Activated naive CD4-positive, alpha-beta T cell treated with anti-CD3 and anti-CD28 coated beads, Interleukin-2, amount 10 ng/mL, durations not matched to agents 7 days and 5 days (primary cell): Measurements from ENCODE around the gene SNX14.
"Not testable (repeated sequence)": the region's sequence is repeated elsewhere in the genome, so short reads cannot be mapped to it uniquely, and the experiment has no call there.

Experiments used
- CTCF ChIA-PET: fragments of 350-600 bp; sonication (Branson Sonifier 250); formaldehyde crosslinking; loops from one replicate; lab custom pipeline; 2021; ENCODE audit warnings: antibody characterized with exemption; lab: Charles Lee
- DNase-seq: peaks from one replicate; pipeline ENCODE4 v3.0.0-alpha.2; 2020
- H3K27ac Mint-ChIP-seq: one replicate; pipeline ENCODE4 v1.8.0; 2021; ENCODE audit warnings: mild to moderate bottlenecking, moderate library complexity, mixed read lengths
- H3K27me3 Mint-ChIP-seq: one replicate; pipeline ENCODE4 v1.8.0; 2021; ENCODE audit warnings: mild to moderate bottlenecking, mixed read lengths
- H3K36me3 Mint-ChIP-seq: one replicate; pipeline ENCODE4 v1.8.0; 2021; ENCODE audit warnings: mixed read lengths
- H3K4me1 Mint-ChIP-seq: one replicate; pipeline ENCODE4 v1.8.0; 2021; ENCODE audit warnings: mixed read lengths
- H3K4me3 Mint-ChIP-seq: one replicate; pipeline ENCODE4 v1.8.0; 2021; ENCODE audit warnings: mild to moderate bottlenecking, moderate library complexity, mixed read lengths
- H3K9me3 Mint-ChIP-seq: one replicate; pipeline ENCODE4 v1.8.0; 2021; ENCODE audit warnings: mixed read lengths

Gene SNX14

DNA sequence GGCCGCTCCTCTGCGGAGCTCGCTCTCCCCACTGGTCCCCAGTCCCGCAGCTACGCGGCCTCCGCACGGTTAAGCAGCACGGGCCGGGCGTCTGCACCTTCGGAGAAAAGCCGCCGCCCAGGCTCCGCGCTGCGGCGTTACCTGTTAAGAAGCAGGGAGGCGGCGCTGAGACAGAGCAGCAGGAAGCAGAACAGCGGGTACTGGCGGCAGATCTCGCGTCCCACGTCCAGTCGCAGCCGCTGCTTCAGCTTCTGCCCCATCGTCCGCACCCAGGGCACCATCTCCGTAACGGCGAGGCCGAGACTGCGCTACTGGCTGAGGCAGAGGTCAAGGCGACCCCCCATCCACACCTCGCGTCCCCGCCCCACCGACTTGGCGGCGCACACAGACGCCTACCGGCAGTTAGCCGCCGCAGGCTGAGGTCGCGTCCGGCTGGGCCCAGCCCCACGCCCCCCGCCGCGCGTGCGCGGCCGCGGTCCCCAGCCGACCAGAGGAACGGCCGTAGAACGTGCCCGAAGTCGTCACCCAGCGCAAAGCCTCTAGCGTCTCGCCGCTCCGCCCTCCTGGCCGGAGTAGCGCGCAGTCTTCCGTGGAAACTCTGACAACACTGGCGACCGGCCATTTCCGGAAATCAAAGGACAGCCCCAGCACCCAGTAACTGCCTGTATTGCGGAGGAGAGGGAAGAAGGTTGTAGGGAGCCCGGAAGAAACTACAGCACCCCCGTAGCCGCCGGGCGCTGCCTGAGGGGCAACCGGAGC is at the start of gene SNX14:
Gene SNX14 (minus strand): TSS at position 421 of the 759 bp plus-strand sequence. CDS start 140 bp downstream, at position 281.
- CTCF ChIA-PET = interaction anchor here (1.2 to 1.8 kb wide), 2 partner anchors 85 to 137 kb away, joined by 3 to 4 read pairs; no protein-coding TSS in a partner anchor
- Mint-ChIP-seq H3K4me3 (peak within 1 kb of the TSS; percentile 94), H3K9me3 (no peaks in the 10 kb centered on the region), H3K36me3 (peaks cover 21% of the 10 kb centered on the region), H3K27me3 (peaks cover 13% of the 10 kb centered on the region), H3K27ac (peak within 1 kb of the TSS; percentile 90), H3K4me1 (peaks cover 30% of the 10 kb centered on the region)
- DNase-seq = peak; percentile 83

- peak within 1 kb of the TSS; percentile 89 for H3K4me3 Mint-ChIP-seq
- DNase-seq = peak; percentile 98
- H3K27me3 Mint-ChIP-seq = peaks cover 9% of the 10 kb centered on the region
- peaks cover 46% of the 10 kb centered on the region for H3K4me1 Mint-ChIP-seq
- H3K9me3 Mint-ChIP-seq = no peaks in the 10 kb centered on the region
- peaks cover 43% of the 10 kb centered on the region for H3K36me3 Mint-ChIP-seq
- peak within 1 kb of the TSS; percentile 100 for H3K27ac Mint-ChIP-seq
- CTCF ChIA-PET = interaction anchor here (4.0 kb wide), 1 partner anchor 35 kb away, joined by 21 read pairs; no protein-coding TSS in a partner anchor
Measured at GRCh38 chr6:85642774-85643536, 49.3 kb upstream of the SNX14 start, which contains the start of gene SYNCRIP. Gene SYNCRIP, minus strand, starts transcription at chr6:85642886. Its CDS starts 1,447 bp downstream, at chr6:85641439.

- peak; percentile 73 for DNase-seq
- CTCF ChIA-PET = interaction anchor here (4.0 kb wide), 1 partner anchor 36 kb away, joined by 21 read pairs; no protein-coding TSS in a partner anchor
- Mint-ChIP-seq H3K27me3 (peaks cover 9% of the 10 kb centered on the region), H3K4me1 (peaks cover 54% of the 10 kb centered on the region), H3K9me3 (no peaks in the 10 kb centered on the region), H3K4me3 (peak overlapping the region; percentile 89), H3K36me3 (peaks cover 51% of the 10 kb centered on the region), H3K27ac (peak overlapping the region; percentile 100)
Measured at GRCh38 chr6:85641897-85642773, 48.5 kb upstream of the SNX14 start.

DNA sequence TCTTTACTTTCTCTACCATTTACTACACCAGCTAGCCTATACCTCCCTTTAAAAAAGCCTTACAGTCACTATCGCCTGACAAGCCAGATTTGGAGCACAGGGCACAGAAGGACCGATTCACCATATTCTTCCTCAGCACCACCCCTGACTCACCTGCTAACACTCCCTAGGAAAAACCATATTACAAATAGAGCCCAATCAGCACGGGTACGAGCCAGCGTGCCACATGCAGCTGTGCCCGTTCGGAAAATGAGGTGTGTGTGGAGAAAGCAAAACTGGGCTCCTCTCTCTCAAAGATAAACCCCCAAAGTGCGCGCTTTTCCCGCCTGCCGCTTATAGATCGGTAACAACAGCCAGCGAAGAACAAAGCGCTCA is 47.9 kb upstream of the SNX14 start:
- Mint-ChIP-seq H3K4me3 (peak overlapping the region; percentile 89), H3K36me3 (peaks cover 56% of the 10 kb centered on the region), H3K4me1 (peaks cover 58% of the 10 kb centered on the region), H3K27me3 (peaks cover 9% of the 10 kb centered on the region), H3K27ac (peak overlapping the region; percentile 100), H3K9me3 (no peaks in the 10 kb centered on the region)
- CTCF ChIA-PET = interaction anchor here (4.0 kb wide), 1 partner anchor 37 kb away, joined by 21 read pairs; no protein-coding TSS in a partner anchor
- DNase-seq = no peak

DNA sequence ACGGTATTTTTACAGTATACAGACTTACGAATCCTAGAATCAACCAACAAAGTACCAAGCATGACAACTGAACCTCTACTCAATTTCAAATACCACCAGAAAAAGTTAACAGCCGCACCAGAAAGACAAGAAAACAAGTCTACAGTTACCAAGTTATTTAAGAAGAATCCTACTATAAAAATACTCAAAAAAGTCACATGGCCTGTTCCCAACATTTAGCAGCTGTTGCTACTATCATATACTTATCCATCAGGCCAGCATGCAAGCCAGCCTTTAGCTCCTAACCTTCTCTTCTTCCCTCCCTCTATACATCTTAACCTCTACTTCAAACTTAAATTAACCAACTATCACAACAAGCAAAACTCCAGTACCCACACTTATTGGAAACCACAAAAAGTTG is 47.2 kb upstream of the SNX14 start:
- DNase-seq = no peak
- CTCF ChIA-PET = interaction anchor here (1.2 to 4.0 kb wide), 2 partner anchors 35 to 37 kb away, joined by 5 to 21 read pairs; no protein-coding TSS in a partner anchor
- Mint-ChIP-seq H3K4me1 (peaks cover 60% of the 10 kb centered on the region), H3K9me3 (no peaks in the 10 kb centered on the region), H3K36me3 (peaks cover 59% of the 10 kb centered on the region), H3K27me3 (peaks cover 9% of the 10 kb centered on the region), H3K27ac (peak overlapping the region; percentile 57), H3K4me3 (peak overlapping the region; percentile 89)

GRCh38 chr6:85637579-85637978 is 43.9 kb upstream of the SNX14 start:
- Mint-ChIP-seq H3K4me3 (no peak overlapping the region), H3K9me3 (no peaks in the 10 kb centered on the region), H3K27ac (peak overlapping the region; percentile 12), H3K4me1 (peaks cover 54% of the 10 kb centered on the region), H3K27me3 (peaks cover 4% of the 10 kb centered on the region), H3K36me3 (peaks cover 76% of the 10 kb centered on the region)
- CTCF ChIA-PET = no interaction called here
- no peak for DNase-seq

DNA sequence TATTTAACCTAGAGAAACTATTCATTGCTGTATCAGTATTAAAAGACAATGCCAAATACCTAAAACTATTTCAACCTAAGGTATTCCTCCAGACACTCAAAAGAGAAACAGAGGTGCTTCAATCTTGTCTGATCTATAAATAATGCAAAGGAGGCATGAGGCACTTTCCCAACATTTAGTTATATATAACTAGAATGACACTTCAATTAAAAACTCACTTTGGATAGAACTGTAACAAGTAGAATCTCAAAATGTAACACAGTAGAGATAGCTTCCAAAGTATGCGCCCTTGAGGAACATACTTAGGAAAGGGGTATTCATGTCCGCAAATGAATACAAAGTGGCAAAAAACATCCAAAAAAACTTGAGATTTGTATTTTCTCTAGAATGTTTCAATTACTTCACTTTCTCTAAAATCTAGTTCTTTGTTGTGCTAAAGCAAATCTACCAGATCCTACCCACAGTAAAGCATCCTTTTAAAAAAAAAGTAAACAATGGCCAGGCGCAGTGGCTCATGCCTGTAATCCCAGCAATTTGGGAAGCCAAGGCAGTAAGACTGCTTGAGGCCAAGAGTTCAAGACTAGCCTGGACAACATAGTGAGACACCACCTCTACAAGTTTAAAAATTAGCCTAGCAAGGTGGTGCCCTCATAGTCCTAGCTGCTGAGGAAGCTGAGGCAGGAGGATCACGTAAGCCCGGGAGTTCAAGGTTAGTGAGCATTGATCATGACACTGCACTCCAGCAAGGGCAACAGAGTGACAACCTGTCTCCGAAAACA is 38.7 kb upstream of the SNX14 start:
- Mint-ChIP-seq H3K36me3 (peaks cover 70% of the 10 kb centered on the region), H3K27me3 (no peaks in the 10 kb centered on the region), H3K4me1 (peaks cover 34% of the 10 kb centered on the region), H3K9me3 (no peaks in the 10 kb centered on the region), H3K4me3 (no peak overlapping the region), H3K27ac (no peak overlapping the region)
- DNase-seq = no peak
- CTCF ChIA-PET = no interaction called here

- peaks cover 30% of the 10 kb centered on the region for H3K4me1 Mint-ChIP-seq
- H3K27me3 Mint-ChIP-seq, H3K4me3 Mint-ChIP-seq, CTCF ChIA-PET, DNase-seq, H3K9me3 Mint-ChIP-seq: not testable (repeated sequence)
- peaks cover 69% of the 10 kb centered on the region for H3K36me3 Mint-ChIP-seq
- peak overlapping the region; percentile 28 for H3K27ac Mint-ChIP-seq
Measured at GRCh38 chr6:85631117-85631516, 37.5 kb upstream of the SNX14 start.

GRCh38 chr6:85628353-85628752 is 34.7 kb upstream of the SNX14 start:
- CTCF ChIA-PET = interaction anchor here (0.9 kb wide), 1 partner anchor 11 kb away, joined by 3 read pairs; no protein-coding TSS in a partner anchor
- Mint-ChIP-seq H3K27ac (no peak overlapping the region), H3K27me3 (no peaks in the 10 kb centered on the region), H3K4me1 (peaks cover 43% of the 10 kb centered on the region), H3K9me3 (no peaks in the 10 kb centered on the region), H3K36me3 (peaks cover 74% of the 10 kb centered on the region), H3K4me3 (no peak overlapping the region)
- DNase-seq = no peak

- CTCF ChIA-PET = no interaction called here
- no peaks in the 10 kb centered on the region for H3K27me3 Mint-ChIP-seq
- peaks cover 19% of the 10 kb centered on the region for H3K4me1 Mint-ChIP-seq
- peaks cover 65% of the 10 kb centered on the region for H3K36me3 Mint-ChIP-seq
- H3K9me3 Mint-ChIP-seq = no peaks in the 10 kb centered on the region
- DNase-seq = no peak
- no peak overlapping the region for H3K27ac Mint-ChIP-seq
- no peak overlapping the region for H3K4me3 Mint-ChIP-seq
Measured at GRCh38 chr6:85620308-85620707, 26.6 kb upstream of the SNX14 start.

- no peak for DNase-seq
- Mint-ChIP-seq H3K9me3 (no peaks in the 10 kb centered on the region), H3K4me3 (no peak overlapping the region), H3K27me3 (no peaks in the 10 kb centered on the region), H3K27ac (peak overlapping the region; percentile 29), H3K36me3 (peaks cover 54% of the 10 kb centered on the region), H3K4me1 (peaks cover 11% of the 10 kb centered on the region)
- CTCF ChIA-PET = no interaction called here
Measured at GRCh38 chr6:85614780-85615179, 21.1 kb upstream of the SNX14 start.

DNA sequence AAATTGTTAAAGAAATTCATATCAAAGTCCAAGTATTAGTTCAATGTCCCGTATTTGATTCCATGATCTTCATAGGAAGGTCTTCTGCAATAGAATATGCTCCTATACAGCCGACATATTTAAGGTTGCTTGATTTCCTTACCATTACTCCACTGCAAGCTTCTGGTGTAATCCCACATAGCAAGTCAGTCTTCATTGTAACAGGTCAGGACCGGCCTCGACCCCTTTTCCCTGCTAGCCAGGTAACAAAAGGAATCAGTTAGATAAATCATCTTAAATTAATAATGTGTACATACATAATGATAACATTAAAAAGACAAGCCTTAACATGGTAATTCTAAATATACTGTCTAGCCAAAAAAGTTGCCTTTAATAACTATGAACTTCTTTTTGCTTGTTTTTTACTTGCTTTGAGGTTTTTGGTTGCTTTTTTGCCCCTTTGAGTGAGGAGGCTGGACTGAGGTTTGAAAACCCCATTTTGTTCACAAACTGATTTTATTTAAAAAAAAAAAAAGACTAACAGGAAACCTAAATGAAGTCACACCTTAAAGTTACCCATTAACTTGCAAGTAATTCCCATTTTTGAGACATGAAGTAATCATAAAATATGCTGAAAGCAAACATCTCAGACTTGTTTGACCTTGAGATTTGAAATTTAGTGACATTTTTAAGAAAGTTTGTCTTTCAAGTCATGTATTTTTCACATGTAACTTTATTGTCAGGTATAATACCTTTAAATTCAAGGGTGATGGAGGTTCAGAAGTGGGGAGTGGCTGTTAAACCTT is 19.2 kb upstream of the SNX14 start:
- no peak for DNase-seq
- peaks cover 55% of the 10 kb centered on the region for H3K36me3 Mint-ChIP-seq

More for the DNA sequence above, 19.2 kb upstream of the SNX14 start:
- Mint-ChIP-seq H3K27me3 (no peaks in the 10 kb centered on the region), H3K4me3 (no peak overlapping the region), H3K27ac (no peak overlapping the region), H3K9me3 (no peaks in the 10 kb centered on the region), H3K4me1 (peaks cover 8% of the 10 kb centered on the region)
- CTCF ChIA-PET = no interaction called here
